B cell (primary cell): ENCODE measurements around the gene SERPINB12. TPM values are rescaled to one million over a fixed set of nuclear protein-coding genes. Genes with fewer than 3 reads are reported as not detected.

Source experiments
- ATAC-seq: fragments of 200-7000 bp; cut with Tn5 transposase; one replicate; pipeline ENCODE4 v1.10.0; 2021; ENCODE audit warnings: low read depth, mild to moderate bottlenecking, moderate number of reproducible peaks, moderate library complexity
- CTCF ChIA-PET: fragments of 350-600 bp; sonication (Branson Sonifier 250); formaldehyde crosslinking; loops from one replicate; lab custom pipeline; 2021; ENCODE audit warnings: antibody characterized with exemption, inconsistent platforms; lab: Charles Lee
- POLR2A ChIA-PET: fragments of 350-600 bp; sonication (Branson Sonifier 250); formaldehyde crosslinking; loops from one replicate; lab custom pipeline; 2021; ENCODE audit warnings: antibody characterized with exemption; lab: Charles Lee
- DNase-seq: peaks from one replicate; pipeline ENCODE4 v3.0.0; 2013
- H2AFZ ChIP-seq: 2 replicates; pipeline ENCODE4 v1.6.1; 2012; ENCODE audit warnings: mild to moderate bottlenecking, low read depth, low read length; ENCODE audit not compliant: insufficient read depth, poor library complexity, severe bottlenecking
- H3K27ac ChIP-seq, 2 donors: 1 replicate in 1 of 2; 2 replicates in 1 of 2; pipeline ENCODE4 v1.5.1; 2012 to 2013; ENCODE audit warnings: low read length in 2 of 2, mild to moderate bottlenecking in 2 of 2, moderate library complexity in 1 of 2
- H3K27me3 ChIP-seq, 4 experiments: fragments of 200-600 bp in 1 of 4; sonication (generic) in 1 of 4; replicated peaks in 1 of 4; 1 replicate in 2 of 4; 2 replicates in 2 of 4; pipeline versions ENCODE4 v1.6.1 to v1.7.0; 2013 to 2016; ENCODE audit warnings: low read length in 3 of 4, mild to moderate bottlenecking in 2 of 4, mixed read lengths in 1 of 4, moderate library complexity in 1 of 4; ENCODE audit not compliant: insufficient read depth in 4 of 4, control insufficient read depth in 3 of 4; ENCODE audit errors: control extremely low read depth in 1 of 4
- H3K36me3 ChIP-seq, 2 experiments: replicated peaks in 1 of 2; 1 replicate in 1 of 2; 2 replicates in 1 of 2; pipeline versions ENCODE4 v1.6.1 to v1.7.1; 2013; ENCODE audit warnings: low read length in 1 of 2; ENCODE audit not compliant: insufficient read depth in 2 of 2, control insufficient read depth in 1 of 2; ENCODE audit errors: control extremely low read depth in 1 of 2, extremely low read depth in 1 of 2
- H3K4me1 ChIP-seq, 2 donors: fragments of 200-600 bp in 1 of 2; sonication (generic) in 1 of 2; 1 replicate in 1 of 2; 2 replicates in 1 of 2; pipeline versions ENCODE4 v1.5.1 to v1.6.1; 2013 to 2017; ENCODE audit warnings: low read length in 2 of 2; ENCODE audit not compliant: control insufficient read depth in 2 of 2, insufficient read depth in 2 of 2
- H3K4me2 ChIP-seq: replicated peaks from 2 replicates; pipeline ENCODE3; 2012; ENCODE audit warnings: mild to moderate bottlenecking, low read depth, low read length; ENCODE audit not compliant: poor library complexity, severe bottlenecking
- H3K4me3 ChIP-seq, 5 experiments: fragments of 200-600 bp in 1 of 5; sonication (generic) in 1 of 5; 1 replicate in 3 of 5; 2 replicates in 2 of 5; pipeline versions ENCODE4 v1.5.1 to v1.7.0; 2011 to 2016; ENCODE audit warnings: low read length in 4 of 5, mild to moderate bottlenecking in 4 of 5, low read depth in 2 of 5, control low read depth in 1 of 5, moderate library complexity in 1 of 5; ENCODE audit not compliant: insufficient read depth in 1 of 5; ENCODE audit errors: control extremely low read depth in 1 of 5, extremely low read depth in 1 of 5
- H3K79me2 ChIP-seq: fragments of 200-600 bp; sonication (generic); one replicate; pipeline ENCODE4 v1.6.0; 2016; ENCODE audit warnings: low read length; ENCODE audit not compliant: control insufficient read depth, insufficient read depth
- H3K9ac ChIP-seq: fragments of 200-600 bp; sonication (generic); 2 replicates; pipeline ENCODE4 v1.6.1; 2017; ENCODE audit warnings: mild to moderate bottlenecking, low read length, moderate library complexity
- H3K9me3 ChIP-seq, 3 donors: one replicate each; pipeline versions ENCODE4 v1.6.1 to v1.7.1; 2013; ENCODE audit warnings: low read length in 2 of 3; ENCODE audit not compliant: control insufficient read depth in 2 of 3, insufficient read depth in 1 of 3; ENCODE audit errors: control extremely low read depth in 1 of 3
- H4K20me1 ChIP-seq: 2 replicates; pipeline ENCODE4 v1.6.0; 2012; ENCODE audit warnings: mild to moderate bottlenecking, low read length; ENCODE audit not compliant: insufficient read depth, control insufficient read depth, poor library complexity, severe bottlenecking
- H3K27ac Mint-ChIP-seq: one replicate; pipeline ENCODE4 v1.8.0; 2021; ENCODE audit warnings: mixed read lengths
- H3K27me3 Mint-ChIP-seq: one replicate; pipeline ENCODE4 v1.8.0; 2021; ENCODE audit warnings: mixed read lengths
- H3K4me1 Mint-ChIP-seq: one replicate; pipeline ENCODE4 v1.8.0; 2021; ENCODE audit warnings: mixed read lengths
- H3K4me3 Mint-ChIP-seq: one replicate; pipeline ENCODE4 v1.8.0; 2021; ENCODE audit warnings: mixed read lengths
- H3K9me3 Mint-ChIP-seq: one replicate; pipeline ENCODE4 v1.8.0; 2022; ENCODE audit warnings: mixed read lengths; ENCODE audit not compliant: insufficient read depth
- CTCF ChIP-seq: fragments of 200-600 bp; IDR thresholded peaks from one replicate; pipeline ENCODE4 v1.8.0; 2022; ENCODE audit warnings: antibody characterized with exemption, mild to moderate bottlenecking
- EZH2 ChIP-seq: IDR thresholded peaks from 2 replicates; pipeline ENCODE4 v1.6.1; 2012; ENCODE audit warnings: borderline replicate concordance, low read depth, mild to moderate bottlenecking, moderate library complexity, low read length; ENCODE audit not compliant: insufficient read depth, poor library complexity, severe bottlenecking
- WGBS: methylation state at CpG from one replicate; pipeline ENCODE4 v1.1.5; 2013; ENCODE audit warnings: missing lambda C conversion rate; ENCODE audit not compliant: insufficient coverage; 5-methylcytosine and 5-hydroxymethylcytosine counted together
- intact Hi-C: fragments of 100-400 bp; cut with micrococcal nuclease; formaldehyde crosslinking; loops from one replicate; pipeline ENCODE4 v1.10.0; 2022
- polyA plus RNA-seq: library from polyadenylated mRNA; depleted of rRNA; stranded (reverse); fragments of >200 nt; gene quantifications from 2 replicates; pipeline ENCODE4 v1.2.3, GENCODE V29; 2012
- total RNA-seq, 2 donors: library from RNA; stranded (reverse); fragments of 120-200 nt in 1 of 2; gene quantifications; 1 replicate in 1 of 2; 2 replicates in 1 of 2; pipeline versions ENCODE4 v1.2.3 to v1.2.4, GENCODE V29; 2013 to 2022

SERPINB12 gene
- total and polyA plus RNA-seq, 2 donors (not counting 1 experiment from before 2014, with no cell fraction given), result not detected

- no peak for DNase-seq
- H3K9ac ChIP-seq, result no peak overlapping the region
- H3K4me3 ChIP-seq, result no peak overlapping the region
- H3K27me3 ChIP-seq, result no peaks in the 10 kb centered on the region
- no peak overlapping the region for H3K27ac ChIP-seq
- no peaks in the 10 kb centered on the region for H3K4me1 ChIP-seq
- peaks cover 6% of the 10 kb centered on the region for H3K9me3 Mint-ChIP-seq
- peaks cover 11% of the 10 kb centered on the region for H3K27me3 Mint-ChIP-seq
- ChIA-PET CTCF (no interaction called here), POLR2A (no interaction called here)
- H3K27ac Mint-ChIP-seq, result no peak overlapping the region
- no peak for ATAC-seq
- no peaks in the 10 kb centered on the region for H3K79me2 ChIP-seq
- no peak overlapping the region for H2AFZ ChIP-seq
- no CpG with 5 or more reads among the region's 3 CpGs for WGBS
- H3K36me3 ChIP-seq, result no peaks in the 10 kb centered on the region
- no peak overlapping the region for H3K4me2 ChIP-seq
- no peaks in the 10 kb centered on the region for H3K4me1 Mint-ChIP-seq
- H3K4me3 Mint-ChIP-seq, result no peak overlapping the region
- H3K9me3 ChIP-seq, result peaks cover 0 to 4% (median 0%) of the 10 kb centered on the region in 3 donors
- TF ChIP-seq EZH2 (no peak), CTCF (no peak)
- intact Hi-C loops, result no loop called here
- no peaks in the 10 kb centered on the region for H4K20me1 ChIP-seq
Measured at GRCh38 chr18:63617049-63617914, 75.1 kb downstream of the SERPINB12 start.

- no peak overlapping the region for H3K4me3 Mint-ChIP-seq
- Histone ChIP-seq H3K4me3 (no peak overlapping the region), H2AFZ (no peak overlapping the region), H3K36me3 (no peaks in the 10 kb centered on the region), H4K20me1 (no peaks in the 10 kb centered on the region), H3K4me1 (no peaks in the 10 kb centered on the region), H3K27ac (no peak overlapping the region), H3K27me3 (no peaks in the 10 kb centered on the region), H3K79me2 (no peaks in the 10 kb centered on the region), H3K9ac (no peak overlapping the region), H3K4me2 (no peak overlapping the region), H3K9me3 (peaks cover 0 to 4% (median 0%) of the 10 kb centered on the region in 3 donors)
- ChIA-PET POLR2A (no interaction called here), CTCF (no interaction called here)
- H3K4me1 Mint-ChIP-seq, result no peaks in the 10 kb centered on the region
- no CpG with 5 or more reads among the region's 2 CpGs for WGBS
- peaks cover 9% of the 10 kb centered on the region for H3K9me3 Mint-ChIP-seq
- no peak overlapping the region for H3K27ac Mint-ChIP-seq
- ATAC-seq (no peak), DNase-seq (no peak)
- TF ChIP-seq EZH2 (no peak), CTCF (no peak)
- peaks cover 8% of the 10 kb centered on the region for H3K27me3 Mint-ChIP-seq
- intact Hi-C loops, result no loop called here
Measured at GRCh38 chr18:63617915-63618234, 75.7 kb downstream of the SERPINB12 start.
